Astrocyte of the spinal cord (primary cell): Measurements from ENCODE around the gene COL9A3.
"Not testable (repeated sequence)": the region's sequence is repeated elsewhere in the genome, so short reads cannot be mapped to it uniquely, and the experiment has no call there.

Experiments used
- DNase-seq: peaks from one replicate; pipeline ENCODE4 v3.0.0; 2011; ENCODE audit warnings: low read depth, low spot score
- H3K4me3 ChIP-seq: 2 replicates; pipeline ENCODE4 v1.5.1; 2011; ENCODE audit warnings: low read depth, mild to moderate bottlenecking, low read length, moderate library complexity
- CTCF ChIP-seq: IDR thresholded peaks from 2 replicates; pipeline ENCODE4 v1.5.1; 2012; ENCODE audit warnings: low read depth, mild to moderate bottlenecking, low read length, inconsistent platforms
- in situ Hi-C: cut with HindIII; loops from 2 replicates; pipeline ENCODE4 v1.10.0; 2017; ENCODE audit warnings: low sequenced_read_pairs

COL9A3 gene

DNA sequence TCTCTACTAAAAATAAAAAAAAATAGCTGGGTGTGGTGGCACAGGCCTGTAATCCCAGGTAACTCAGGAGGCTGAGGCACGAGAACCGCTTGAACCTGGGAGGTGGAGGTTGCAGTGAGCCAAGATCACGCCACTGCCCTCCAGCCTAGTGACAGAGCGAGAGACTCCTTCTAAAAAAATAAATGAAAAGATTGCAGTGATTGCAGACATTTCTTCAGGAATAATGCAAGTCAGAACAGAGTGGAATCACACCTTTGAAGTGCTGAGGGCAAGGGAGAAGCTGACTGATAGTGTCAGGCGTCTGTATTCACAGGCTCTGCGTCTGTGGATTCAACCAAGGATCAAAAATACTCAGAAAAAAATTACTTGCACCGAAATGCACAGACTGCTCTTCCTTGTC, 47.4 kb downstream of the COL9A3 start:
- no peak overlapping the region for H3K4me3 ChIP-seq
- in situ Hi-C loops, result no loop called here
- no peak for TF ChIP-seq CTCF
- DNase-seq, result no peak

- in situ Hi-C loops, result no loop called here
- H3K4me3 ChIP-seq, result no peak overlapping the region
- no peak for DNase-seq
- no peak for TF ChIP-seq CTCF
These were observed 55.5 kb downstream of the COL9A3 start for GRCh38 chr20:62872184-62872847.

DNA sequence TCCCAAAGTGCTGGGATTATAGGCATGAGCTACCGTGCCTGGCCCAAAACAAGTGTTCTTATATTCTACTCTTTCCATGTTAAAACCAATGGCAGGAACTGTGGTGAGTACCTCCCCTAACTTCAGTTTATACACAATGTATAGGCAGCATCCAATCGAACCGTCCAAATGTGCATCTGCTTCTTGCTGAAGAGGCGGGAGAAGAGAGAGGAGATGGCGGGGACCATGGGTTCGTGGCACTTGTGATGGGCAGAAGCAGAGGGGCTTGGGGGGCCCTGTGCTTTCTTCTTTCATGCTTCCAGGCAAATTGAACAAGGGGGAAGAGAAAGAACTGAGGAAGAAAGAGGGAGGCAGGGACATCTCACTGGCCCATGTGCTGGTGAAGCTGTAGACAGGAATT, 56.0 kb downstream of the COL9A3 start:
- no peak for TF ChIP-seq CTCF
- no peak overlapping the region for H3K4me3 ChIP-seq
- in situ Hi-C loops, result no loop called here
- no peak for DNase-seq

- no peak overlapping the region for H3K4me3 ChIP-seq
- no peak for DNase-seq
- in situ Hi-C loops, result no loop called here
- no peak for TF ChIP-seq CTCF
These were observed 56.4 kb downstream of the COL9A3 start for GRCh38 chr20:62873280-62873679.

DNA sequence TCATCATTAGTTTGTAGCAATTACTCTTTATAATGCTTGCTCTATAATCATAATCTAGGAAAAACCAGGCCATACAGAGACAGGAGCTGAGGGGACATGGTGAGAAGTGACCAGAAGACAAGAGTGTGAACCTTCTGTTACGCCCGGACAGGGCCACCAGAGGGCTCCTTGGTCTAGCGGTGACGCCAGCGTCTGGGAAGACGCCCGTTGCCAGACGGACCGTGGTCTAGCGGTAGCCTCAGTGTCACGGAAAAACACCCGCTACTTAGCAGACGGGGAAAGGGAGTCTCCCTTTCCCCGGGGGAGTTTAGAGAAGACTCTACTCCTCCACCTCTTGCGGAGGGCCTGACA, 56.8 kb downstream of the COL9A3 start:
- H3K4me3 ChIP-seq, in situ Hi-C loops: not testable (repeated sequence)
- peak; percentile 43 for DNase-seq
- peak; percentile 63 for TF ChIP-seq CTCF

DNA sequence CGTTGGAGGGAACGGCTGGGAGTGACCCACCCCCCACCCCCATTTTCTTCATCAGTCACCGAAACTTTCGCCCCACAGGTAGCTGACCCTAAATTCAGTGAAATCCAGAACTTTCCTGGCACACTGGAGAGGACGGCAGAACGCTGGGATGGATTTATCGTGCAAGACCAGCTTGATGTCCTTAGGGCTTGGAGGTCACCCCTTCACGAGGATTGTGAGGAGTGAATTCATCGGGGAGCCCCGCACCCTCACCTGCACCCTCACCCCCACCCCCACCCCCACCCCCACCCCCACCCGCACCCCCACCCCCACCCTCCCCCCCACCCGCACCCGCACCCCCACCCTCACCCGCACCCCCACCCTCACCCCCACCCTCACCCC, 58.1 kb downstream of the COL9A3 start:
- in situ Hi-C loops, result no loop called here
- no peak for DNase-seq
- no peak for TF ChIP-seq CTCF
- H3K4me3 ChIP-seq, result no peak overlapping the region
